Body of pancreas (tissue), 4 donors: ENCODE results near the gene CRACR2A.

Experiments
- POLR2A ChIP-seq, 3 donors: fragments of 450-650 bp; IDR thresholded peaks; one replicate each; pipeline ENCODE4 v1.6.1; 2016; ENCODE audit warnings: antibody characterized with exemption in 3 of 3, mild to moderate bottlenecking in 2 of 3
- TF ChIP-seq, protein P1 (sequence below), 7 experiments: fragments of 450-650 bp in 4 of 7; fragments of 200-600 bp in 3 of 7; sonication (generic) in 3 of 7; IDR thresholded peaks; one replicate each; pipeline ENCODE4 v1.5.1; 2016 to 2019; ENCODE audit warnings: antibody characterized with exemption in 7 of 7

DNA sequence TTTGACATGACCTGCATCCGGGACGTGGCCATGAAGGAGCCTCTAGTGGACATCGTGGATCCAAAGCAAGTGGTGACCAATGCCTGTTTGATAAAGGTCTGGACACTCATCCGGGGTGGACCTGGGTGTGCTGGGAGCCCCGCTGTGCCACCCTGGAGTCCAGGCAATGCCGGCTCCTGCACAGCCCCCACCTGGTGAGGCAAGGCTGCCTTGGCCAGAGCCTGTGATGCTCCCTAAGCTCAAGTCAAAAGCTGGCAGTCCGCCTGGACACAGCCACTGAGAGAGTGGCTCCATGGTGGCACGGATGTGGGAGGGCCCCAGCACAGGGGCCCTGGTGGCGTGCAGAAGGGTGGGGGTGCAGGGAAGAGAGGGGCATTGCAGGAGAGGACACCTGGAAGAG, 176.0 kb downstream of the CRACR2A start:
- TF ChIP-seq, protein P1, sequence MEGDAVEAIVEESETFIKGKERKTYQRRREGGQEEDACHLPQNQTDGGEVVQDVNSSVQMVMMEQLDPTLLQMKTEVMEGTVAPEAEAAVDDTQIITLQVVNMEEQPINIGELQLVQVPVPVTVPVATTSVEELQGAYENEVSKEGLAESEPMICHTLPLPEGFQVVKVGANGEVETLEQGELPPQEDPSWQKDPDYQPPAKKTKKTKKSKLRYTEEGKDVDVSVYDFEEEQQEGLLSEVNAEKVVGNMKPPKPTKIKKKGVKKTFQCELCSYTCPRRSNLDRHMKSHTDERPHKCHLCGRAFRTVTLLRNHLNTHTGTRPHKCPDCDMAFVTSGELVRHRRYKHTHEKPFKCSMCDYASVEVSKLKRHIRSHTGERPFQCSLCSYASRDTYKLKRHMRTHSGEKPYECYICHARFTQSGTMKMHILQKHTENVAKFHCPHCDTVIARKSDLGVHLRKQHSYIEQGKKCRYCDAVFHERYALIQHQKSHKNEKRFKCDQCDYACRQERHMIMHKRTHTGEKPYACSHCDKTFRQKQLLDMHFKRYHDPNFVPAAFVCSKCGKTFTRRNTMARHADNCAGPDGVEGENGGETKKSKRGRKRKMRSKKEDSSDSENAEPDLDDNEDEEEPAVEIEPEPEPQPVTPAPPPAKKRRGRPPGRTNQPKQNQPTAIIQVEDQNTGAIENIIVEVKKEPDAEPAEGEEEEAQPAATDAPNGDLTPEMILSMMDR (IDR thresholded peaks at IDR 0.05): no peak
- no peak for TF ChIP-seq POLR2A (IDR thresholded peaks at IDR 0.05)
